Measurements from ENCODE around the gene MCM6. TPM values are rescaled to one million over a fixed set of nuclear protein-coding genes. Genes with fewer than 3 reads are reported as not detected.
"Not testable (repeated sequence)": the region's sequence is repeated elsewhere in the genome, so short reads cannot be mapped to it uniquely, and the experiment has no call there.

Gene MCM6
- total and polyA plus RNA-seq, 8 donors: 1.8 to 41.1 (median 8.5) TPM

GRCh38 chr2:135812907-135813511, 63.2 kb downstream of the MCM6 start:
- TF ChIP-seq POLR2A (IDR thresholded peaks at IDR 0.05) (no peak), CTCF (IDR thresholded peaks at IDR 0.05) (no peak), EP300 (IDR thresholded peaks at IDR 0.05) (no peak), POLR2AphosphoS5 (IDR thresholded peaks at IDR 0.05) (no peak)
- Histone ChIP-seq H3K4me1 (no peaks in the 10 kb centered on the region), H3K9me3 (no peaks in the 10 kb centered on the region), H3K4me3 (no peak overlapping the region), H3K27me3 (no peaks in the 10 kb centered on the region), H3K27ac (no peak overlapping the region), H3K36me3 (no peaks in the 10 kb centered on the region)
- intact Hi-C loops (cut with DNase I; ENCODE audit: low total_unique reads): no loop called here
- 40 to 61% (median 44%) methylated on average over 2 of the region's 2 CpGs for WGBS, 5 donors
- no peak for DNase-seq

- intact Hi-C loops (cut with DNase I; ENCODE audit: low total_unique reads): not testable (repeated sequence)
These were observed 68.4 kb downstream of the MCM6 start for GRCh38 chr2:135807874-135808273.

GRCh38 chr2:135803278-135803677, 73.0 kb downstream of the MCM6 start:
- WGBS, 5 donors: 18 to 54% (median 42%) methylated on average over 2 of the region's 2 CpGs
- no peaks in the 10 kb centered on the region for H3K36me3 ChIP-seq
- no peak overlapping the region for H3K4me3 ChIP-seq
- peak in 1 of 2 donors; percentile 66 for DNase-seq
- peaks cover 0 to 18% (median 9%) of the 10 kb centered on the region in 4 donors for H3K9me3 ChIP-seq
- H3K27ac ChIP-seq: no peak overlapping the region
- H3K27me3 ChIP-seq: no peaks in the 10 kb centered on the region
- peaks cover 0 to 5% (median 2%) of the 10 kb centered on the region in 4 donors for H3K4me1 ChIP-seq
- intact Hi-C loops (cut with DNase I; ENCODE audit: low total_unique reads): no loop called here
- no peak for TF ChIP-seq CTCF (IDR thresholded peaks at IDR 0.05)
- no peak for TF ChIP-seq EP300 (IDR thresholded peaks at IDR 0.05)
- no peak for TF ChIP-seq POLR2A (IDR thresholded peaks at IDR 0.05)
- TF ChIP-seq POLR2AphosphoS5 (IDR thresholded peaks at IDR 0.05): no peak

More at GRCh38 chr2:135807874-135808273, 68.4 kb downstream of the MCM6 start:
- WGBS, 5 donors: 89 to 96% (median 94%) methylated on average over 3 of the region's 3 CpGs
- H3K27me3 ChIP-seq, H3K36me3 ChIP-seq, H3K27ac ChIP-seq, H3K9me3 ChIP-seq, H3K4me1 ChIP-seq, DNase-seq, H3K4me3 ChIP-seq: not testable (repeated sequence)

GRCh38 chr2:135802350-135802749, 73.9 kb downstream of the MCM6 start:
- TF ChIP-seq POLR2AphosphoS5 (IDR thresholded peaks at IDR 0.05): no peak
- no peak for TF ChIP-seq EP300 (IDR thresholded peaks at IDR 0.05)
- no peak for TF ChIP-seq CTCF (IDR thresholded peaks at IDR 0.05)
- TF ChIP-seq POLR2A (IDR thresholded peaks at IDR 0.05): no peak
- H3K27me3 ChIP-seq: no peaks in the 10 kb centered on the region
- DNase-seq: no peak
- intact Hi-C loops (cut with DNase I; ENCODE audit: low total_unique reads): no loop called here
- H3K9me3 ChIP-seq: peaks cover 0 to 18% (median 9%) of the 10 kb centered on the region in 4 donors
- 60 to 67% (median 65%) methylated on average over 3 of the region's 3 CpGs for WGBS, 5 donors
- no peak overlapping the region for H3K4me3 ChIP-seq
- H3K36me3 ChIP-seq: no peaks in the 10 kb centered on the region
- H3K27ac ChIP-seq: no peak overlapping the region
- peaks cover 0 to 5% (median 4%) of the 10 kb centered on the region in 4 donors for H3K4me1 ChIP-seq
